SH-SY5Y (cell line): ENCODE data around the gene KATNBL1.

ENCODE experiments used
- GATA2 ChIP-seq: IDR thresholded peaks from 2 replicates; pipeline ENCODE4 v1.6.1; 2011; ENCODE audit warnings: mild to moderate bottlenecking, low read depth, low read length
- GATA3 ChIP-seq: IDR thresholded peaks from 2 replicates; pipeline ENCODE4 v1.6.1; 2011; ENCODE audit warnings: low read depth, mild to moderate bottlenecking, low read length, moderate library complexity

DNA sequence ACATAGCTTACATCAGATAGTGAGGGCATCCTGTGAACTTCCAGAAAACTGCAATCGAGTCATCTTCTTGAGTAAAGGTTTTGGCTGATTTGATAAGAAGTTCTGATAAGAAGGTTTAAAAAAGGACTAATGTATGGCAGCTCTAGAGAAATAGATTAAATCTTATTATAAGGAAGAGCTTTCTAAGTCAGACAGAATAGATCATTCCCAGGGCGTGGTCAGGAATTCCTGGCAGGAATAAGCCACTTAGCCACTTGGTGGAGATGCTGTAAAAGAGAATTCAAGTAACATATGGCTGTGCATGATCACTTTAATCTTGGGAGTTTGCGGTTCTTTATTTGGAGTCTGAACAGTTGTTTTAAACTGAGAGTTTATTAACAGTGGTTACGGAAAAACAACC is 90.6 kb downstream of the KATNBL1 start:
- TF ChIP-seq GATA2 (no peak), GATA3 (no peak)
